HG02981 (cell line): ENCODE data around the gene OR52K2.
"Not testable (repeated sequence)": the region's sequence is repeated elsewhere in the genome, so short reads cannot be mapped to it uniquely, and the experiment has no call there.

Experiments
- ATAC-seq: cut with Tn5 transposase; IDR thresholded peaks from one replicate; pipeline ENCODE4 v1.9.1; 2021; ENCODE audit warnings: mild to moderate bottlenecking, moderate library complexity; ENCODE audit not compliant: unreplicated experiment

The OR52K2 gene

DNA sequence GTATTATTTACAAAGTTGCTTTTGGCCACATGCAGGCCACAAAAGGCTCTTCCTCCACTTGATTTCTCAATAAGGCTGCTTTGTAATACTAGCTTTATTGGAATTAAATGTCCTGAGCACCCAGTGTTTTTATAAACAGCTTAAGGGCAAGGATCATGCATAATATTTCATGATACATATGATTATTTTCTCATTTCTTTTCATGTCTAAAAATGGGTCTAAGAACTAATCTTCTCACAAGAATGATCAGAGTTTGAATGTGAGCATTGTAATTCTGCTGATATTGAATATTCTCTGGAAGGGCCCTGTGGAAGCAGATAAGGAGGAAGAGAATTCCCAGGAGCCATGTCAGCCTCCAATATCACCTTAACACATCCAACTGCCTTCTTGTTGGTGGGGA, at the start of gene OR52K2:
Gene OR52K2 (plus strand): TSS at position 301 of the 400 bp plus-strand sequence. CDS start 45 bp downstream, at position 346.
- ATAC-seq: no peak

DNA sequence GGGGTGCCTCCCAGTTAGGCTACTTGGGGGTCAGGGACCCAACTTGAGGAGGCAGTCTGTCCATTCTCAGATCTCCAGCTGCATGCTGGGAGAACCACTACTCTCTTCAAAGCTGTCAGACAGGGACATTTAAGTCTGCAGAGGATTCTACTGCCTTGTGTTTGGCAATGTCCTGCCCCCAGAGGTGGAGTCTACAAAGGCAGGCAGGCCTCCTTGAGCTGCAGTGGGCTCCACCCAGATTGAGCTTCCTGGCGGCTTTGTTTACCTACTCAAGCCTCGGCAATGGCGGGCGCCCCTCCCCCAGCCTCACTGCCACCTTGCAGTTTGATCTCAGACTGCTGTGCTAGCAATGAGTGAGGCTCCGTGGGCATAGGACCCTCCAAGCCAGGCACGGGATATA, 42.9 kb upstream of the OR52K2 start:
- ATAC-seq: not testable (repeated sequence)

DNA sequence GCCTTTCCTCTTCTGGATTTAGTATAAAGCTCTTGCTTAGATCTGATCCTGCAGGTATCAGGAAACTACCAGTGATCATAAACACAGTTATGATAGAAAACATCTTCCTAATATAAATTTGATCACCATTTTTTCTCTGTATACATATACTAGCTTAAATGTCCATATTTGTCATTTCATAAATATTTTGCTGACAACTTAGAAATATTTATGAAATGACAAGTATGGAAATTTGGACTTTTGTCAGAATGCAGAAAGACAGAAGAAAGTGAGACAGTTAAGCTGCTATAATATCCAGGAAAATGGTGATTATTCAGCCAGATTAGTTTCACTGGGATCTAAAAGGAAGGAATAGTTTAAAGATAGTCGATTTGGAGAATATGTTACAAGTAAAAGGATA, 32.8 kb upstream of the OR52K2 start:
- no peak for ATAC-seq

DNA sequence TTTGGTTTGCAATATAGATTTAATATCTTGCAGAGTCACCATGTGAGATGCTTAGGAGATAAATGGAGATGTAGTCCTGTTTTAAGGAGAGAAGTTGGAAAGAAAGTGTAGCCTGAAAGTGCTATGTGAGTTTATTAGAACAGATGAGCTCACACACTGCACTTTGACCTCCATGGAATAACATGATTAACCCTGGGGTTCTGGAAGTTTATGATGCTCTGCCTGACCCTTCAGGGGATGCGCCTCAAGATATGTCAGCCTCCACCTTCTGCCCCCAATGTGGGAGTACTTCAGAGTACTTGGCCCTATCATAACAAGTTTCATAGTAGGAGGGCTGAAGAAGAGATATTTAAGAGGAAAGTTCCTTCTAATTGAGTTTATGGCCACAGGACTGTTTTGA, 32.3 kb upstream of the OR52K2 start:
- no peak for ATAC-seq

GRCh38 chr11:4418403-4418802, 30.7 kb upstream of the OR52K2 start:
- no peak for ATAC-seq

DNA sequence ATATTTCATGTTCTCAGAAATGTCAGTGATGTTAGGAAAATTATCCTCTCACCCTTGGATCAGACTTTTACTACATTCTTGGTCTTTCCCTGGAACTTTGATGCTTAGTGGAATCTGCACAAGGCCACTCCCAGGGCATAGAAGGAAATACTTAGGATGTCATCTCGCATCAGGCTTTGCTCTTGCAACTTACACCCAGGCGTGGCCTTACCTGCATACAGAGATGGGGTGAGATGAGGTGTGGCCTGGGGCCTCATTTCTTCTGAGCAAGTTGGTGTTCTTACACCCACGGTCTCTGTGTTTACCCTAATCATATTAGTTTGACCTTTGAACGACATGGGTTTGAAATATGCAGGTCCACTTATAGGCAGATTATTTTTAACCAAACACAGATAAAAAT, 19.0 kb upstream of the OR52K2 start:
- ATAC-seq: no peak

GRCh38 chr11:4433856-4434255, 15.2 kb upstream of the OR52K2 start:
- ATAC-seq: no peak

- no peak for ATAC-seq
These were observed 12.7 kb upstream of the OR52K2 start for GRCh38 chr11:4436411-4436810.

DNA sequence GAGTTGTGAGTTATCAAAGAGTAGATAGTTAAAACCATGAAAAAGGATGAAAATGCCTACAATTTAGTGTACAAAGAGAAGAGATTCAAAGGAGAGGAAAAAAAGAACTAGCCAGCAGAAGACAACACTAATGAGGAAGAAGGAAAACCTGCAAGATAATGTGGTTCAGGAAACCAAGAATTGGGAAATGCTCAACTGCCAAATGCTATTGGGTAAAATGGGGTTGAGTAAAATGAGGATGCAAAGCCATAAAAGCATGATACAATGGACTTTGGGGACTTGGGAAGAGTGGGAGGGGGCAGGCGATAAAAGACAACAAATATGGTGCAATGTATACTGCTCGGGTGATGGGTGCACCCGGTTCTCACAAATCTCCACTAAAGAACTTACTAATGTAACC, 7.6 kb upstream of the OR52K2 start:
- ATAC-seq: no peak

DNA sequence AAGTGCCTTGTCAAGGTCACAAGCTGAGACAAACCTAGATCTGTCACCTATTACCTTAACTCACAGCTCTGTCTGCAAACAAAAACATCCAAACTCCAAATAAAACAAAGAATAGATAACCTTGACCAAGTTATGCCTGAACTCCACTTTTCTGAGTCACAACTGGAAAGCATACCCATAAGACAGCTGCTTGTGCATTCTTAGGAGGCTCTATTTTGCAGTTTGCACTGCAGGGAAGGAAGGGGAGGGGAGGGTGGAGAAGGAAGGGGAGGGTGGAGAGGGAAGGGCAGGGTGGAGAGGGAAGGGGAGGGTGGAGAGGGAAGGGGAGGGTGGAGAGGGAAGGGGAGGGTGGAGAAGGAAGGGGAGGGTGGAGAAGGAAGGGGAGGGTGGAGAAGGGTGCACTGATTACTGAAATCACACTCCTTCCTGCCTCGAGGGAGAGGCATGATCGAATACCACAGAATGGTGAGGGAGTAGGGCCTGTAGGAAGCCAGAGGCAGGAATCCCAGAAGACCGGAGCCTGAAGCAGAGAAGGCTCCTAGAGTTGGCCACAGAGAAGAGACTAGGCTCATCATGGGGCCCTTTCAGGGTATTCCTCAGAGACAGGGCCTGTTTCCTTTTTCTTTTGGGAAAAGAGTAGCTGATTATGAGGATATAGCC, 5.7 kb upstream of the OR52K2 start:
- no peak for ATAC-seq

- no peak for ATAC-seq
These were observed 4.0 kb downstream of the OR52K2 start for GRCh38 chr11:4453118-4453517.

- ATAC-seq: no peak
These were observed 4.9 kb downstream of the OR52K2 start for GRCh38 chr11:4454021-4454420.

DNA sequence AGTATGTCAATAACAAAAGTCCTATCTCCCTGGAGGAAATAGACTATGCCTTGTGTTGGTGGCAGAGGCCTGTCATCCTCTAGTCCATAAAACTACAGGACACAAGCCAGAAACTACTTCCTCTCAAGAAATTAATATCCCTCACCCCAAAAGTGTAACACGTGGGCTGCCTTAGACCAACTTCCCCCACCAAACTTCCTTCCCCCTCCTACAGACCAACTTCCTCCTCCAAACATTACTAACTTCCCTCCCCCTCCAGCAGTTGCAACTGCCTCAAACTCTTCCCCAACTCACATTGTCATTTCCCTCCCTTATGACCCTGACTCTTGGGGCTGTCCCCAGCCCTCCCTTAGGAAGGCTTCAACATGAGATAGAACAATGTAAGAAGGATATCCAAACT, 6.3 kb downstream of the OR52K2 start:
- no peak for ATAC-seq

DNA sequence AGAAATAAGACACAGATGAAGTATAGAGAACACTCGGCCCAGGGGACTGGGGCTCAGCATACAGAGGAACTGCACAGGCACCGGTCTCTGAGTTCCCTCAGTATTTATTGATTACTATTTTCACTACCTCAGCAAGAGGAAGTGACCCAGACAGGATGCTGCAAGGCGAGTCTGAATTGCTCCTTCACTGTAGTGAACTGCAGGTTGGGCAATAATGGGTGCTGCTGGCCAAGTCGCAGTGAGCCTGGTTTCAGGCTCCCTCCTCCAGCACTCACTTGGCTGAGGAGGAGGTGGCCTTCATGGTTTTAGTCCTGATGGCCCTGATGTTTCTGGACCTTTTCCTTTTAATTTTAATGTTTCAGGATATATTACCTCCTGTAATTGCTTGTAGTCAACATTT, 10.4 kb downstream of the OR52K2 start:
- ATAC-seq: peak; percentile 59

- ATAC-seq: no peak
These were observed 11.1 kb downstream of the OR52K2 start for GRCh38 chr11:4460151-4460550.

DNA sequence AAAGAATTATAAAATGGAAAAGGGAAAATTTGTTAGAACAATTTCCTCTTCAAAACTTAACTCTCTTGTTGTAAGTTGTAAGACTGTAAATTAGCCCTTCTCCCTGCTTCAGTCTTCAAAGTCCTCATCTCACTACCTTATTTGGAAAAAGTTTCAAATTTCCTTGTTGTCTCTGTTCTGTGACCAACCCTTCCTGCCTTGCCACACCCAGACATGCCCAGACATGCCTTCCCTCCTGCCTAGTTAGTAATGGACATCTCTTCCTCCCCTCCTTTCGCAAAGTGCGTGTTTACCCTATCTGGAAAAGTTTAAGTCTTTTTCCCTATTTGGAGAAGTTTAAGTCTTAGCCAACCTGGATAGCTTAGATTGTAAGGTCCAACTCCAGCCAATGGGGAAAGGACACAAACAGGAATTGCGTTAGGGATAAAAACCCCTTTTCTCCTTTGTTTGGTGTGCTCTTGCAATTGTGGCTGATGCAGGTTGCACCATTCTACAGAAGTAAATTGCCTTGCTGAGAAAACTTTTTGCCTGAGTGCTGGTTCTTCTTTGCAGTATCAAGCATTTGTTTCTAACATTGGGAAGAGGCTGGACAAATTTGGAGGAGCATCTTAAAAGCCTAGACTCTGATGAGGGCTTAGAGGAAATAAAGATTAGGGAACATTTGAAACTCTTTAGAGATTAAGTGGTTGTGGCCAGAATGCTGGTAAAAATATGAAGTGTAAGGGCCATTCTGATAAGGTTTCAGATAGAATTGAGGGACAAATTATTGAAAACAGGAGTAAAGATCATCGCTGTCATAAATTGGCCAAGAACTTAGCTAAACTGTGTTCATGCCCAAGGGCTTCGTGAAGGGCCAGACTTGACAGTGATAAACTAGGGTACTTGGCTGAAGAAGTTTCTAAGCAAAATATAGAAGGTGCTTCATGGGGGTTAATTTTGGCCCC, 15.4 kb downstream of the OR52K2 start:
- no peak for ATAC-seq

DNA sequence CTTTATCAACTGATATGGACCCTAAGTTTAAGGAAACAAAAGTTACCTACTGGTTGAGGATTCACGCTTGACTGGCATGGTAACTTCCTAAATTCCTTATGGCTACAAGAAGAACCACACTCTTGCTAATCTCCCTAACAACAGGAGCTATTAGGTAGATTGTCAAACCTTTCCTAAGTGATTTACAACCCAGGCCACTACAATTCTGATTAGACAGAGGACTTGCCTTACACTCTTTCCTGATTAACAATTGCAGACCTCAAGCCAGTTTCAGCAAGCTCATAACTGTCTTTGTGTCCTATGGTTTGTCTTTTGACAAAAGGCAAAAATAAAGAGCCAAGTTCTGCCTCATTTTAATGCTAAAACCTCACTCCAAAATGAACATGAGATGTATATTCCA, 16.3 kb downstream of the OR52K2 start:
- ATAC-seq: no peak

DNA sequence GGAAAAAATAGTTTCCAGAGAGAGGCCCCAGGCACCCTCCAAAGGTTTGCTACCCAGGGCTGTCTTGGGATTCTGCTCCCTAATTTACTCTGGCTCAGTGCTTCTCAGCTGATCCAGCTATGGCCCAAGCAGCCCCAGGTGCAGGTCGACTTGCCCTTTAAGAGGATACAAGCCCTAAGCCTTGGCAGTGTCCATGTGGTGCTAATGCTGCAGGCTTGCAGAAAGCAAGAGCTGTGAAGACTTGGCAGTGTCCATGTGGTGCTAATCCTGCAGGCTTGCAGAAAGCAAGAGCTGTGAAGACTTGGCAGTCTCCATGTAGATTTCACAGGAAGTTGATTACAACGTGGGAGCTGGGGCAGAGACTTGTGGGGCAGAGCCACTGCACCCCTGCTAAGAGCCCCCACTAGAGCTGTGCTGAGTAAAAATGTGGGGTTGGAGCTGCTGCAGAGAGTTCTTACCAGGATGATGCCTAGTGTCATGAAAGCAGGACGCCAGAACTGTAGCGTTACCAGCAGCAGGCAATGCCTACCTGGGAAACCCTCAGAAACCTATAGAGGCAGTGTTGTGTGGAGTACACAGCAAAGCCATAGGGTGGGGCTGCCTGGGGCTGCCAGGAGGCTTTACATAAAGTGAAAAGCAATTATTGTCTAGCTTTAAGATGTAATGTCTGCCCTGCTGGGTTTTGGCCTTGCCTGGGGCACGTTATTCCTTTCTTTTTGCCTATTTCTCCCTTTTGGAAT, 17.2 kb downstream of the OR52K2 start:
- no peak for ATAC-seq

DNA sequence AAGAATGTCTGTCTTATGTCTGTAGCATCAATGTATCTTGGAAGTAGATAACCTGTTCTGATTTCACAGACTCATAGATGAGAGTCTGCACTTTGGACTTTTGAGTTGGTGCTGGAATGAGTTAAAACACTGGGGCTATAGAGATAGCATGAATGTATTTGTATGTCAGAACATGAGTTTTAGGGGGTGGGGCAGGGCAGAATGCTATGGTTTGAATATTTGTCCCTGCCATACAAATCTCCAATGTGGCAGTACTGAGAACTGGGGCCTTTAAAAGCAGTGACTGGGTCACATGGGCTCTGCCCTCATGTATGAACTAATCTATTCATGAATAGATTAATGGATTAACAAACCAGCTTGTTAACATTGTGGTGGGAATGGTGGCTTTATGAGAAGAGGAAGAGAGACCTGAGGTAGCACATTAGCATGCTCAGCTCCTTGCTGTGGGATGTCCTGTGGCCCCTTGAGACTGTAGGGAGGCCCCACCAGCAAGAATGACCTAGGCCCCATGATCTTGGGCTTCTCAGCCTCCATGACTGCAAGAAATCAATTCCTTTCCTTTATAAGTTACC, 17.9 kb downstream of the OR52K2 start:
- no peak for ATAC-seq

DNA sequence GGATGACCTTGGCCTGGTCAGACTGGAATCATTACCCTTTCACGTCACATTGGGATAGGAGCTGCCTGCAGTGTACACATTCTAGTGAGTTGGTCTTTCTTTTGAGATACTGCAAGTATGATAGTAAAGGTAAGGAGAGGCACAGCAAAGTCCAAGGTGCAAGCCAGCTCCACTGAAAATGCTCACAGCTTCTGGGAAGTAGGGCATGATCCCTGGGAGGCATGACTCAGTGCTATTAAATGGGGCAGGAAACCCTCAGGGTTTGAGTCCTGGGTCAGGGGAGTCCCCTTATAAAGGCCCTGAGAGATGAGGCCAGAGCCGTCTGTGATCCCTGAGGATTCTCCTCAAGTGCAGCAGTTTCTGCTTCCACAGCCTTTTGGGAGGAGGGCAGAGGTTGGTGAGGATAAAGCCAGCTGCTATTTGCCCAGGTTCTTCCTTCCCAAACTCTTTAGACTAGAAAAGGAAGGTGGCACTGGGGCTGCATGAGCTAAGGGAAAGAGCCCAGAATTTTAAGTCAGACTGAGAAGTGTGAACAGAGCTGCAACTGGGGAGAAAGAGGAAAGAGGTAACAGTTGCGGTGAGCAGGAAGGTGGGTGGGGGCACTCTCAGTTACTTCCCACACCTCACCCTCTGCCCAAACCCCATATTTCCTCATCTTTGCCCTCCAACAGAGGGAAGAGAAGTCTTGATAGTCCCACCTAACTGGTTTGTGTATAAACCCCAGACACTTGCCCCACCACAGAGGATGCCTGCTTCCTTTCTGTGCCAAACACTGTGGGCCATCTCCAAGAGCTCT, 18.9 kb downstream of the OR52K2 start:
- ATAC-seq: no peak
